ENCODE measurements around the gene CTNND2. TPM values are rescaled to one million over a fixed set of nuclear protein-coding genes. Genes with fewer than 3 reads are reported as not detected.

Gene CTNND2
- total RNA-seq, 1 donor from 2014 or later, result 10.1 TPM

DNA sequence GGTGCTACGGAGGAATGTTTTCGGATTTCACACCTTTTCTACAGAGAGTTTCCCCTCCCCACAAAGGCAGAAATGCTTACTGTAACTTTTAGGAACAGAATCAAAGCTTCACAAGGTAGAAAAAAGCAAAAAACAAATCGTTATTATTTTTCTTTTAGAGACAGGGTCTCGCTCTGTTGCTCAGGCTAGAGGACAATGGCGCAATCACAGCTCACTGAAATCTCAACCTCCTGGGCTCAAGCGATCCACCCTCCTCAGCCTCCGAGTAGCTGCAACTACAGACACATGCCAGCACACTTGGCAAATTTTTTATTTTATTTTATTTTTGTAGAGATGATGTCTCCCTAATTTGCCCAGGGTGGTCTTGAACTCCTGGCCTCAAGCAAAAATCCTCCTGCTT is 394.5 kb downstream of the CTNND2 start:
- ATAC-seq (no peak), DNase-seq (ENCODE audit: low spot score) (no peak)
- intact Hi-C loops (cut with DNase I), result no loop called here

DNA sequence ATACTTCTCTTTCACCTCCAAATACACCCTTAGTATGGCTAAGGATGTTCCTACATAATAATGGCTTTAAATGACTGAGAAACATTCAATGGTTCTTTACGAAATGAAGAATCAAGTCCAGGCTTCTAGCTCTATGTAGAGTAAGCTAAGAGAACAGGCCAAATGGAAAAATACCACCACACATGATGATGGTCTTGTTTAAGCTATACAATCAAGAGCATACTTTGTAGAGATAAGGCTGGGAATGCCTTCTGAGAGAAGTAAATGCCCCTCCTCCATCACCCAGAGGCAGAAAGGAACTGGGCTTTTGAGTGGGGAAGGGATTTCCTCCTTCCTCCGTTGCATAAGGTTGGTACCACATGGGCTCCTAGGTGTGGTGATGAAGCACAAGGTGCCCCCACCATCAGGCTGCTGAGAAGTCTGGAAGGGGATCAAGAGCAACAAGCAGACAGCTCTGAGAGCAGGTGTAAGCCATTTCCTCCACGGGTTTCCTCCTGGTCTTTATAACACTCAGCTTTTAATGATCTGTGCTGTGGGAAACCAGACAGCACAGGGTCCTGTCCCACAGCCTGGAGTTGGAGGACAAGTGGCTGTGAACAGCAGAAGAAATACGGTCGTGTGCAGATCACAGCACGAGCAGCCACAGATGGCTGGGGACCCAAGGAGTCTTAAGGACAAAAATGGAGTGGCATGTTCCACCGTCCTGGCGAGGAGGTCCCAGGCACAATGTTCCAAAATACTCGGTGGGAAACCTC is 396.9 kb downstream of the CTNND2 start:
- intact Hi-C loops (cut with DNase I), result no loop called here
- no peak for DNase-seq (ENCODE audit: low spot score)
- ATAC-seq, result no peak

DNA sequence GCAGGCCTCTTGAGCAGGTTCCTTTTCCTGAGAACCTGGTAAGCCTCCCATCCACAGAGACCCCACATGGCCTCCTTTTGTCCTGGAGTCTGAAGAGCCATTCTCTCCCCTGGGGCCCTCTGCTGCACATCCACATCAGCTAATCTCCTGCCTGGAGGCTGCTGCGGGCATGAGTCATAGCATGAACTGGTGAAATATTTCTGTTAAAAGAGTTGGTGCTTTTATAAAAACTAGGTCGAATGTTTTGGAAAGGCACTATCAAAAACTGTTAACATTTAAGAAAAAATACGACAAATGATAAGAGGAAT is 399.4 kb downstream of the CTNND2 start:
- DNase-seq (ENCODE audit: low spot score) (no peak), ATAC-seq (no peak)
- intact Hi-C loops (cut with DNase I), result no loop called here

DNA sequence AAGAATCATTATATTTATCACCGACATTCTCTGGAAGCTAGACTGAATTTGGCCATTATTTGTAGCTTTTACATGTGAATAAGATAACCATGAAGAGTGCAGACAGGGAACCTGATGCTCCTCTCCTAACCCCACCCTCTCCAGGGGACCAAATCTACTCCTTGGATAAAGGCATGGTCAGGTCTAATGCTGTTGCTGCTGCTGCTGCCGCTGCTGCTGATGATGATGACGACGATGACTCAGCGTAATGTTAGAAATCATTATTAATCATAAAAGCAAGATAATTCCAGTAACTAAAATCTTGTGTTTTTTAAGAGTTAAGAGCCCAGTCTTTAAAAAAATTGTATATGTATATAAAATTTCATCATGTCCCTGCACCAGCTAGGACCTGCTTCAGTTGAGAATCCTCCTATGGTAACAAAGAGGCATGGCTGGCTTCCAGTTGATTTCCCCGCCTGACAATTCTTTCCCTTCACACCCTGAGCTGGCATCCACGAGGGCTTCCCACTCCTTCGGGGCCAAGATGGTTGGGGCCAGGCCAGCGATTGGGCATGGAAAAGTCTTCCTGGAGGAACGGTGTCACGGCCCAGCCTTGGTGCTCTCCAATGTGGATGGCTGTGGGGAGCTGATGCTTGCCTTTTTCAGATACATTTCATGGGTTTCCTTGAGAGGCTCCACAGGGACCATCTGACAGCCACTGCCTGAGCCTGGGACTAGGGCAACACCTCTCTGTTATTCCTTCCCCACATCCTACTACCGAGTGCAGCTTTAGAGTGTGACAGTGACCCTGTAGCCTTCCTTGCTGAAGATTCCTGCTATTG is 400.0 kb downstream of the CTNND2 start:
- ATAC-seq (no peak), DNase-seq (ENCODE audit: low spot score) (no peak)
- intact Hi-C loops (cut with DNase I), result no loop called here

DNA sequence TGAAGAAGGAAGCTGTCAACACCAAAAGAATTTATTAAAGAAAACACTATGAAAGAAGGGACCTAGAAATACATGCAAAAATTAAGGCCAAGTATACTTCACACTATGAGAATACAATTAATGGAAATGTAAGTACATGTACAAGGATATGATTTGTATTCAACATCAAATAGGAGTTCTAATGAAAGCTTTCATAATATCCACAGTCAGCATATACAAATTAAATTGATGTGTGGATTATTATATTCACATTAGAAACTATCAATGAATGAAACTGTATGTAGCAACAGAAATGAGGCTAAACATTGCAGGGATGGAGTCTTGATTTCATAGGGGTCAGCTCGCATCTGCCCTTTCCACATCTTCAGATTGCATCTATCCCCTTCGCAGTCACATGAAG is 401.5 kb downstream of the CTNND2 start:
- ATAC-seq, result no peak
- intact Hi-C loops (cut with DNase I), result loop anchor here (2.0 kb wide), 1 partner anchor 22 kb away; no protein-coding TSS in a partner anchor
- no peak for DNase-seq (ENCODE audit: low spot score)

DNA sequence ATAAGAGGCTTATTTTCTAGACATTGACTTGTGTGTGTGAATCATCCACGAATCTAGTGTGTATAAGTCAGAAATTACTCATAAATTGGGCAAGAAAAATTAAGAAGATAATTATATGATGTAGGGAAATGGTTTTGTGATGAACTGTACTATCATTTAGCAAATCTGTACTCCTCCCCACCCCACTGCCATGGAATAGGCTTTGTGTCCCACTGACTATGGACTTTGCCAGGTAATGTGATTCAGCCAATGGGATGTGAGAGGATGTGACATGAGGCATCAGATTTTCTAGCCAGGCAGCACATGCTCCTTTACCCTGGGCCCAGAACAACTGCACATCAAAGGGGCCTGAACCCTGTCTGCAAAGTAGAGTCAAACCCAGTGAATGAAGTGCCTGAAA is 406.6 kb downstream of the CTNND2 start:
- ATAC-seq (no peak), DNase-seq (ENCODE audit: low spot score) (no peak)
- intact Hi-C loops (cut with DNase I), result loop anchor here (10.0 kb wide), 1 partner anchor 233 kb away; no protein-coding TSS in a partner anchor

DNA sequence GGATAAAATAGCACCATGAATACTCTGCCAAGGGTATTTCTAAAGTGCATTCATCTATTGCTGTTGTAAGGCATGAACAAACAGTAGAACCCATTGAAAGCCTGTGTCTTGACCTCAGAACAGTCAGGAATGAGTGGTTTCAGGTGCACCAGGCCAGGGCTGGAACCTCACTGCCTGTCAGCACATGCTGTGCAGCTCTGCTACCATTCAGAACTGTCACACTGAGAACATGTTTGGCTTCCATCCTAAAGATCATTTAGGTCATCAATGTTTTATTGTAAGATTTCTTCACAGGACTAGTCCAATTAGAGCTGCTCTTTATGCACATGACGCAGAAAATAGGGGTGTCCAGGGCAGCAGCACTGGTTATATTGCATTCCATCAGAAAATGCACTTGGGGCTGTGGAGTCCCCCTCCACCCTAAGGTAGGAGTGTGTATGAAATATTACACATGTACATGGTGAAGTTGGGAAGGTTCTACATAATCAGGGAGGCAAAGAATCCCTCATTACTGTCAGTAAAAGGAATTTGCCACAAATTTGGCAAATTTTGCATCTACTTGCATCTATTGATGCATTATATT is 408.0 kb downstream of the CTNND2 start:
- no peak for DNase-seq (ENCODE audit: low spot score)
- no peak for ATAC-seq
- intact Hi-C loops (cut with DNase I), result loop anchor here (10.0 kb wide), 1 partner anchor 231 kb away; no protein-coding TSS in a partner anchor

DNA sequence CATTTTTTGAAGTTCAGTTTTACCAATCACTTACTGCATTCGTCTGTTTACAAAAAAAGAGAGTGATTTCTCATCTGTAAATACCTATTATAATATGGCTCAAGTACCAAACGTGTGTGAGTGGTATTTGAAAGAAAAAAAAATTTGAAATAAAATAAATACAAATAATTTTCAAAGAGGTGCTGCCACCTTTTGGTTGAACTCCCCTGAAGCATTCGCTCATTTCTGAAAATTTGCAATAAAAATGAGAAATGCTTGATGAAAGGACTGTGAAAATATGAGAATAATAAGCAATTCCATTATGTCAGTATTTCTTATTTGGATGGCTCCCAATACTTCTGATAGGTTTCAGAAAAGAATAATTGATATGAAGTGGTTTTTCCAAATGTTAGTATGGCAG is 409.9 kb downstream of the CTNND2 start:
- no peak for DNase-seq (ENCODE audit: low spot score)

DNA sequence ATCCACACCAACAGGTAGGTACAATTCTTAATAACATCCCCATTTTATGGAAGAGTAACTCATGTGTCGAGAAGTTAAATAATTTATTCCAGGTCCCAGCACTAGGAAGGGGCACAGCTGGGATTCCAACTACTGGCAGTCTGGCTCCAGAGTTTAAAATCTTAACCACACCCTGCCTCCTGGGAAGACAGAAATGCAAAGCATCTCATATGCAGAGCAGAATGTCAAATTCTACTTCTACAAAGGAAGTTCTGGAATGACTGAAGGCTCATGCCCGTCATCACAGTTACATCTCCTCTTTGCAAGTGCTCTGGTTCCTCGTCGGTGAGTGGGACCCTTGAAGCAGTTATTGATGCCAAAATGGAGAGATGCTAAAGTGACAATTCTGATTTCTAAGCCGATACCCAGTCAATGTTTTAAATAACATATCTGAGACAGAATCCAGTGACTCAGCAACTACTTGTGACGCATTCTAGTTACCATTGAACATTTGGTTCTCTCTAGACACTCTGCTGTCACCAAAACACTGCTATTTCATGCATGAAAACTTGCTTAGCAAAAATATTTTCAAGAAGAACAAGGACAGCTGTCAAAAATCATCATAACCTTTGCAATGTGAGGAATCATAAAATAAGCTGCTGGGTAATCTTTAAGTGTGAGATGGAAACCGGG is 412.7 kb downstream of the CTNND2 start:
- ATAC-seq (no peak), DNase-seq (ENCODE audit: low spot score) (no peak)
- intact Hi-C loops (cut with DNase I), result loop anchor here (10.0 kb wide), 1 partner anchor 227 kb away; no protein-coding TSS in a partner anchor

More for the DNA sequence above, 409.9 kb downstream of the CTNND2 start:
- intact Hi-C loops (cut with DNase I), result loop anchor here (10.0 kb wide), 1 partner anchor 230 kb away; no protein-coding TSS in a partner anchor
- ATAC-seq, result no peak

DNA sequence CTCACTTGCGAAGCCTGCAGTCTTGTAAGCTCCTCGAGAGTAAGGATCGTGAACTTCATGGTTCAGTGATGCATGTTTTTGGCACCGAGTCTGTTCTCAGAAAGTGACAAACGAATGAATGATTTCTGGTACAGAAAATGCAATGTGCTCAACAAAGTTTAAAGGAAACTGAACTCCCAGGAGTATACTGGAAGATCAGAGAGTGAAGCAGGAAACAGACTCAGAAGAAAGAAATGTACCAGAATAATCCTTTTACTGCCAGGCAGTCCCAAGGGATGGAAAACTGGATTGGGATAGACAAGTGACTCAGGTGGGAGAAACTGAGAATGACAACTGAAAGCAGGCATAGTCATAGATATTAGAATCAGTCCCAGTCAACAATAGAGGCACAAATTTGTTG is 420.6 kb downstream of the CTNND2 start:
- intact Hi-C loops (cut with DNase I), result no loop called here
- DNase-seq (ENCODE audit: low spot score), result no peak

DNA sequence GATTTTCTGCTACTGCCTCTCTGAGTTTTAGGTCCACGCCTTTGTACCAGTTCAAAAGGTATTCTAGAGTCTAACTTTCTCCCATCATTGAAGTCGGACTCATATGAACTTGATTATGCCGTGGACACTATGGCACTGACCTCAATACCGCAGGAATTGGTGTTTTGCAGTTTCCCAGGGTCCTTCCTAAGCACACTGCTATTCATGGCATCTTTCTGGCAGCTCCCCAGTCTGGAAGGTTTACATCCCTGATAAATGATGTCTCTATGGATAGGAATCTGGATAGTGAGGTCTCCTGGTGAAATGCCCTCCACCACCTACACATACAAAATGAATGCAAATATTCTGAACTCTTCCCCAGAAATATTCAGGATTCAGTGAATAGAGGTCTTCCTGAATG is 422.2 kb downstream of the CTNND2 start:
- ATAC-seq (no peak), DNase-seq (ENCODE audit: low spot score) (no peak)
- intact Hi-C loops (cut with DNase I), result no loop called here

More for the DNA sequence above, 420.6 kb downstream of the CTNND2 start:
- no peak for ATAC-seq

DNA sequence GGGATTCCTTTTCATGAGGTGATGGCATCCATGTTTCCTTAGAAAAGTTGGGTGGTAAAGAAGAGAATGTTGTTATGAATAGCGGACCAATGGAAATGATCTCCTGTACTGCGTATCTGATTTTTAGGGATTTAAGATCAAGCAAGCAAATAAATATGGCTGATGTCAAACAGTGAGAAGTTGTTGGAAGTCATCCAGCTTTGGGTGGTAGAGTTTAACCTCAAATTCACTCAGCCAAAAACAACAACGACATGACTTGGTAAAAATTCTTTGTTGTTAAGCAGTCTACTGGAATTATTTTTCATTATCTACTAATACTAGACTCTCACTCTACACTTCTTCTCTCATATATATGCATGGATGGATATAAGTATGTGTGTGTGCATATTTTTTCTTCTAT is 426.5 kb downstream of the CTNND2 start:
- ATAC-seq (no peak), DNase-seq (ENCODE audit: low spot score) (no peak)
- intact Hi-C loops (cut with DNase I), result no loop called here

DNA sequence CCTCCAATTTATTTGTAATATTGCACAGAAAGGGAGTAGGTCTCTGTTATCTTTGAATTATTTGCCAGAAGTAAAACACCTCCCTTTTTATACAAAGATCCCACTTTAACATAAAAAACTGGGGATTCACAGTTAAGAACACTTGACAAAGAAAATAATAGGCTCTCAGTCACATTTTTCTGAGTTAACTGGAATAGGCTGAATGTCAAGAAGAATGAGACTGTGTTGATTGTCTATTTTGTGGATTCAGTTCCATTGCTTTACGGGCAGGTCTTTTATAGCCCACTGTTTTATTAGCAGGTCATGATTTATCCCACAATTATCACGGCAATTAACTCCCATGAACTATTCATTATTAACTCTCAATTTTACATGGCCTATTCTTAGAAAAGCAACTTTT is 427.4 kb downstream of the CTNND2 start:
- ATAC-seq, result no peak
- intact Hi-C loops (cut with DNase I), result no loop called here
- no peak for DNase-seq (ENCODE audit: low spot score)

DNA sequence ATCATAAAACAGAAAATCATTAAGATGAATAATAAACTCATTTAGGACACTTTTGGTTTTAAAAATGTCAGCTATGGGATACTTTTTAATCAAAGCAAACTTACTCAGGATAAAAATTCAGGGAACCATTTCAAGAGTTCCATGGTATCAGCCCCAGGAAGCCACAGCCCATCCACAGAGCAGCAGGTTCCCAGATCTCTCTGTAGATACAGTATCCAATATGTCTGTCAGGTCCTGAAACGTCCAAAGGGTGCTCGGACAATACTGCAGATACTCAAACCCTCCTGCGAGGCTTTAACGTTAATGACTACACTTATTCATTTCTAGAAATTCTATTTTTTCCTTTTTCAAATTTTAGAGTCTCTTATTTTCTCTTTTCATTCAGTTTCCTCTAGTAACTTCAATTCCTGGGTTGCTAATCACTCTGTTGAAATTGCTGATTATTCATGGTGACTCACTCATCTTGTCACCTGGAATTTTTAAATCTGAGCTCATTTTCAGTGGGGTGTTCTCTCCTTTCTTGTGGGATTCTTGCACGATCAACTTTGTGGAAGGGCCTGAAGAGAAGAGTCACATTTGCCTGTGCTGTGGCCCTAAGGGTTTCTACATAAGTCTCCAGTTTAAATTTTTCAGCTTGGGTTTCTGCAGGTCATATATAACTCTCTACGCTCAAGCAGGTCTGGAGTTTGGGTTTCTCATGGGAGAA is 435.8 kb downstream of the CTNND2 start:
- ATAC-seq, result no peak
- intact Hi-C loops (cut with DNase I), result no loop called here

DNA sequence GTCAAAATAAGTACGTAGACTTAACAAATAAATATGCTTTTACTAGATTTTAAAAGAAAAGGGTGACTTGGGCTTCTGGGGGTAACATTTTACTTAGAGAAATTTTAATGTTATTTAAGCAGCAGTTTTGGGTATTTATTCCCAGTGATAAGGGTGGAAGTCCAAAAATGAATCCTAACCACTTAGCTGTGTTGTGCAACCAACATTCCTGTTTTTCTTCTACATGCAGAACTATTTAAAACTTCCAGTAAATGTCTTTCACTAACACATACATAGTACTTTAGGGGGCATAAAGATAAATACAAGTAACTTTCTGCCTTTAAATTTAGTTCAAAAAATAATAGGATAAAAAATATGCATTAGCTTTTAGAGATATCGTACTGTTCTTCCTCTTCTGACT is 436.7 kb downstream of the CTNND2 start:
- ATAC-seq, result no peak
- no peak for DNase-seq (ENCODE audit: low spot score)

More for the DNA sequence above, 435.8 kb downstream of the CTNND2 start:
- no peak for DNase-seq (ENCODE audit: low spot score)

DNA sequence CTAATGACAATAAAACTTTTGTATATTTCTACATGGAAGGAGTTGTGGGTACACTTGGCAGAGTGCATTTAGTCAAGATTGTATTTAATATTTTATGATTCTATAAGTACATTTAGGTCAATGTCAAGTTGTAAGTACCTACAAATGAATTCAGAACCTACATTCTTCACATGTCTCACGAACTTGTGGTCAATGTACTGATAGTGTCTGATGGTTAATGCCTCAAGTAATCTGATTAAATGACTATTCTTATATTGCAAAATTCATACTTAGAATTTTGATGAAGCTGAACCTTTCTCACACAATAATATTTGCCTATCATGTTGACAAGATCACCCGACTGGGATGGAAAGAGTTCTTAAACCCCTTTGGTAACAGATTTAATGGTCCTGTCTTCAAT is 444.5 kb downstream of the CTNND2 start:
- DNase-seq (ENCODE audit: low spot score) (no peak), ATAC-seq (no peak)
- intact Hi-C loops (cut with DNase I), result no loop called here

More for the DNA sequence above, 436.7 kb downstream of the CTNND2 start:
- intact Hi-C loops (cut with DNase I), result no loop called here

DNA sequence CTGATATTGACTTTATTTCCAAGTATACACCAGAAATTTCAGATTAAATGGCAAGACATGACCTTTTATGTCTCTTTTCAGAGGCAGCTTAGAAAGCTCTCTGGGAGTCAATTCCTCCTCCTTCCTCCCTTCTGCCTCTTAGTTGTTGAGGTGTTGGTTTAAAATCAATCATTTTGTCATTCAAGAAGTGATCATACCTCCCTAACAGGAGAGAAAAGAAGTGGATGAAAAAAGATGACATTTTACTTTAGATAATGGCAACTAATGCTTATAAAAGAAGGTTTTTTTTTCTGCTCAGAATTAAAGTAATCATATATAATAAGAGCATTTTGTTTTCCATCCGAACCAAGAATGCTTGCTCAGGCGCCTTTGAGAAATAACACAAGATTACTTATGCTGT is 448.7 kb downstream of the CTNND2 start:
- intact Hi-C loops (cut with DNase I), result no loop called here
- DNase-seq (ENCODE audit: low spot score) (no peak), ATAC-seq (no peak)

DNA sequence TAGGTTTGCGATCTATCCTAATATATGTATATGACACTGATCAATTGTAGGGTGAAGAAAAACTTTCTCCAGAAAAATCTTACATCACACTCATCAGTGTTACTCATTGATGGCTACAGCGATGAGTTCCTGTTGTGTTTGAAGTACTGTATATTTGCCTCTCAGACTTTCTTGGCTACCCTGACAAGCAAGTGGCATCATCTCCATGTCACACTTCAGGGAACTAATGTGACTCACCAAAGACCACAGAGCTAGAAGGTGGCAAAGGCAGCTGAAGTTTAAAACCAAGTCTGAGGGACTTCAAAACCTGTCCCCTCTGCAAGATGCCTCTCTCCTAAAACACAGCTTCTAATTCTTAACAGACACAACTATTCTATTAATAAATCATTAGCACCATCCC is 451.4 kb downstream of the CTNND2 start:
- intact Hi-C loops (cut with DNase I), result no loop called here
- ATAC-seq, result no peak

DNA sequence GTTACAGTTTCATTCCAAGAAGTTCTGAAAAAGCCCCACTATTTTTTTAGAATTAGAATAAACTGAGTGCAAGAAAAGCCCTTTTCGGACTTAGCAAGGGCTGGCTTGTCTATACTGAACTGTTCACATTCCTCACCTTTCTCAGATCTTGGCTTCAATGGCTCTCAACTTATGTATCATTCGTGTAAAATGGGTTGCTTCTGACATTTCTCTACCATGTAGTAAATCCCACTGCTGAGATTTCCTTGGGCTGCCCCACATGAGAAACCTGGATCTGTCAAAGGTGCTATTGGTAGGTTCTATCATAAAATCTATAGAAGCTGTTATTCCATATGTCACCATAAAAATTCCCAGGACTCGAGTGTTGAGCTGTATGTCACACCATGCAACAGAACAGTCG is 454.3 kb downstream of the CTNND2 start:
- ATAC-seq, result no peak

More for the DNA sequence above, 451.4 kb downstream of the CTNND2 start:
- DNase-seq (ENCODE audit: low spot score), result no peak

More for the DNA sequence above, 454.3 kb downstream of the CTNND2 start:
- no peak for DNase-seq (ENCODE audit: low spot score)
- intact Hi-C loops (cut with DNase I), result no loop called here
